AG08396 (cell line): Measurements from ENCODE around the gene YAF2.
"Not testable (repeated sequence)": the region's sequence is repeated elsewhere in the genome, so short reads cannot be mapped to it uniquely, and the experiment has no call there.

Experiments used
- DNase-seq: peaks from one replicate; pipeline ENCODE4 v3.0.0; 2012; ENCODE audit warnings: low spot score, mixed read lengths

The YAF2 gene

GRCh38 chr12:42255221-42255865, 17.3 kb upstream of the YAF2 start:
- DNase-seq: no peak

DNA sequence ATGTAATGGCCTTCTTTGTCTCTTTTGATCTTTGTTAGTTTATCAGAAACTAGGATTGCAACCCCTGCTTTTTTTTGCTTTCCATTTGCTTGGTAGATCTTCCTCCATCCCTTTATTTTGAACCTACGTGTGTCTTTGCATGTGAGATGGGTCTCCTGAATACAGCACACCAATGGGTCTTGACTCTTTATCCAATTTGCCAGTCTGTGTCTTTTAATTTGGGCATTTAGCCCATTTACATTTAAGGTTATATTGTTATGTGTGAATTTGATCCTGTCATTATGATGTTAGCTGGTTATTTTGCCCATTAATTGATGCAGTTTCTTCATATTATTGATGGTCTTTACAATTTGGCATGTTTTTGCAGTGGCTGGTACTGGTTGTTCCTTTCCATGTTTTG, 14.6 kb upstream of the YAF2 start:
- DNase-seq: not testable (repeated sequence)

DNA sequence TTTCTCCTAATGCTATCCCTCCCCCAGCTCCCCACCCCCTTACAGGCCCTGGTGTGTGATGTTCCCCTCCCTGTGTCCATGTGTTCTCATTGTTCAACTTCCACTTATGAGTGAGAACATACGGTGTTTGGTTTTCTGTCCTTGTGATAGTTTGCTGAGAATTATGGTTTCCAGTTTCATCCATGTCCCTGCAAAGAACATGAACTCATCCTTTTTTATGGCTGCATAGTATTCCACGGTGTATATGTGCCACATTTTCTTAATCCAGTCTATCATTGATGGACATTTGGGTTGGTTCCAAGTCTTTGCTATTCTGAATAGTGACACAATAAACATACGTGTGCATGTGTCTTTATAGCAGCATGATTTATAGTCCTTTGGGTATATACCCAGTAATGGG, 11.0 kb upstream of the YAF2 start:
- not testable (repeated sequence) for DNase-seq

DNA sequence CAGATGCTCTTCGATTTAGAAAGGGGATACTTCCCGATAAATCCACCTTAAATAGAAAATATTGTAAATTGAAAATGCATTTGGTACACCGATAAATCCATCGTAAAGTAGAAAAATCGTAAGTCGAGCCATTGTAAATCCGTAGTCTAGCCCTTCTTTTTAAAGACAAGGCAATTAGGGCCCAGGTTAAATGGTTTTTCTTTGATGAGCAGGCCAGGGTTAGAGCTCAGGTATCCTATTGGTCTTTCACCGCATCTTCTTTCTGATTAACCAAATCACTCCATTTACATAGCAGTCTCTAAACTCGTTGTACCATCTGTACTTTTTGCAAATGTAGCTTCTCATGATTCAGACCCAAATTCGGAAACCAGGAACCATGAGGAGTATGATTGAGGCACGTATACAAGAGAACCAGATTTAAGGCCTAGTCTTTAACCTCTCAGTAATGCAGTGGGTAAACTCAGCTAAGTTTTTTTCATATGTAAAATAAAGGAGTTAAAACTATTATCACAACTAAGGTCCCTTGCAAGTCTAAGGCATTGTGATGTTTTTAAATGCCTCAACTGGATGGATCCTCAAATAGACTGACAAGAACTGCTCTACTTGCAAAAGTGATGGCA, 2.2 kb upstream of the YAF2 start:
- no peak for DNase-seq

- DNase-seq: no peak
These were observed 202 bp downstream of the YAF2 start for GRCh38 chr12:42237853-42238239.

GRCh38 chr12:42237052-42237852, 796 bp downstream of the YAF2 start:
- peak; percentile 87 for DNase-seq

DNA sequence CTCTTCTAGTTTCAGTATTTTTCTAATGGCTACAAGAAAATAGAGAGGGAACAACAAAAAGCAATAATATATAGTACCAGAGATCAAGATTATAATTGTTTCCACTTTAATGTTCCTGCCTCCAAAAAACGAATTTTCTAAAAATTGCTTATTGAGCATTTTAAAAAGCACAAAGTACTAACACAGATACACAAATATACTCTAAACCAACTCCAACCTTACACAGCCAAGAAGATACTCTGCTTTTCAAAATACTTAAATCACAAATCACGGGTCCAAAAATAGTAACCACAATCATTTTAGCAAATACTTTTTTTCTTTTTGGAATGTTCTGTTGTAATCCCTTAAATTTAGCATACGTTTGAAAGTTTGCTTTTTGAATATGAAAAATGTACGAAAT, 2.0 kb downstream of the YAF2 start:
- DNase-seq: no peak

GRCh38 chr12:42235426-42235825, 2.6 kb downstream of the YAF2 start:
- DNase-seq: no peak

DNA sequence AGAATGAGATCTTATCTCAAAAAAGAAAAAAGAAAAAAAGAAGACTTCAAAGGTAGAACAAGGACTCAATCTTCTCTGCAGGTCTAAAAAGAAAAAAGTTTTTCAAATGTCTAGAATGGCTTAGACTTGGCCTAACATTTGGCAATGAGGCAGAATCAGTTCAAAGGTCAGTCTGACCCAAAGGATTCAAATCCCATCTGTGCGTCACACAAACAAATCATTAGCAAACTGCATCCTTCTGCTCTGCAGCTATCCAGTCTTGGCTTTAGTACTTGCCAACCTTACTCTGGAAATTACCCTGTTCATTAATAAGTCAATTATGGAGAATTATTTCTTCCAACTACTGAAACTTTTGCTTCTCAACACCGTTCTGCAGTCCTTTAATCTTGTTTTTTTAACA, 3.1 kb downstream of the YAF2 start:
- DNase-seq: no peak

GRCh38 chr12:42227525-42227924, 10.5 kb downstream of the YAF2 start:
- DNase-seq: not testable (repeated sequence)

DNA sequence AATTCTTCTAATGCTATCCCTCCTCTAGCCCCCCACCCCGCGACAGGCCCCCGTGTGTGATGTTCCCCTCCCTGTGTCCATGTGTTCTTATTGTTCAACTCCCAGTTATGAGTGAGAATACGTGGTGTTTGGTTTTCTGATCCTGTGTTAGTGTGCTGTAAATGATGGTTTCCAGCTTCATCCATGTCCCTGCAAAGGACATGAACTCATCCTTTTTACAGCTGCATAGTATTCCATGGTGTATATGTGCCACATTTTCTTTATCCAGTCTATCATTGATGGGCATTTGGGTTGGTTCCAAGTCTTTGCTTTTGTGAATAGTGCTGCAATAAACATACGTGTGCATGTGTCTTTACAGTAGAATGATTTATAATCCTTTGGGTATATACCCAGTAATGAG, 13.5 kb downstream of the YAF2 start:
- not testable (repeated sequence) for DNase-seq

- DNase-seq: no peak
These were observed 15.3 kb downstream of the YAF2 start for GRCh38 chr12:42222724-42223123.

DNA sequence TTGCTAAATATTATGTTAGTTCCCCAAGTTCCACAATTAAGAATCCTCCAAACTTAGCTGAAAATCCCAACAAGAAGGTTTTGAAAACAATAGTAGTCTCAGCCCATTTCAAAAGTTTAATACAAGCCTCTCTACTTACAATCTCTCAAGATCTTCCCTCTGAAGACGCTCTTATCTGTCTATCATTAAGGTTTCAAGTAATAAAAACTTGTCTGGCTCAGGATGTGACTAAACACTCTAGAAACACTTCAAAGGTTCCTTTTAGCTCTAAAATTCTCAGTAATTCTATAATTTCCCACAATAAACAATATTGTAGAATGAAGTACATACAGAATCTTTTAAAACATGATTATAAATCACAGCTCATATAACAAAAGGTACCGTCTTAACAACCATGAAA, 16.3 kb downstream of the YAF2 start:
- DNase-seq: no peak

DNA sequence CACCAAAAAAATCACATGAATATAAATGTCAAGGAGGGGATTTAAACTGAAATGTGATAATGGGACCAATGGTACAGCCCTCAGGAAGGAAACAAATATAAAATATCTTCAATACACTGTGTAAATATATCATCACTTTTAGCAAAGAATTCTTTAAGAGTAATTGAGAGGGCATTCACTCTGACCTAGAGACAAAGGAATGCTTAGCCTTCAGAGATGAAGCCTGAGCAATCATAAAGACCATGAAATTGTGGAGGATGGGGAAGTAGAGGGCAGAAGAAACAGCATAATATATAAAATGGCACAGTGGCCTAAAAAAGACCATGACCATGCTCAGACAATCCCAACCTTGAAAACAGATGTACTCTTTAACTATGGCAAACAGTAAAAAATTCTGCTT, 20.4 kb downstream of the YAF2 start:
- DNase-seq: peak; percentile 30

DNA sequence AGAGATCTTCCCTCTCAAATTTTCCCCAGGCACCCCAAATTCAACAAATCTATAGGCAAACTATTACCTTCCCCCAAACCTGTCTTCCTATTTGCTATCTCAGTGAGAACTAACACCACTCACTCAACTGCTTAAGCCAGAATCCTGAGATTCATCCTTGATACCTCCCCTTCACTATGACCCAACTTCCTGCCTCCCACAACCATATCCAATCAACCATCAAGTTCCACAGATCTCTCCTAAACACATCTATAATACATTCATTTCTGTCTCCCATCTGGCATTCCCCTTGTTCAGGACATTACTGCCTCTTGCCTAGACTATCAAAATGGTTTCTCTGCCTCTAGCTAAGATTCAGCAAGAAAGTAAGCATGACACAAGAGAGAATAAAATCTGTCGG, 21.3 kb downstream of the YAF2 start:
- no peak for DNase-seq

GRCh38 chr12:42215759-42216158, 22.3 kb downstream of the YAF2 start:
- DNase-seq: not testable (repeated sequence)

DNA sequence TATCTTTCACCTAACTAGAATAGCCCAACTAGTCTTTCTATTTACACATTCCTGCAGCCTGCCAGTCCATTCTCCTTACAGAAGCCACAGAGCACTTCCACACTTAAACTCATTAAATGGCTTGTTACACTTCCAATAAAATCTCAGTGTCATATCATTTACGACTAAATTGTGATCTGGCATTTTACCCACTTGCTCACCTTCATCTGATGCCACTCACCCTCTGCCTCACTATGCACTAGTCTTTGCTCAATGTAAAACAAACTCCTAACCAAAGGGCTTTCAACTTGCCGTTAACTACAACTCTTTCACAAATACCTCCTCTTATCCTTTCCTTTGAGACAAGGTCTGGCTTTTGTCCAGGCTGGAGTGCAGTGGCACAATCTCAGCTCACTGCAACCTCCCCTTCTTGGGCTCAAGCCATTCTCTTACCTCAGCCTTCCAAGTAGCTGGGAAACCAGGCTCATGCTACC, 24.1 kb downstream of the YAF2 start:
- no peak for DNase-seq

DNA sequence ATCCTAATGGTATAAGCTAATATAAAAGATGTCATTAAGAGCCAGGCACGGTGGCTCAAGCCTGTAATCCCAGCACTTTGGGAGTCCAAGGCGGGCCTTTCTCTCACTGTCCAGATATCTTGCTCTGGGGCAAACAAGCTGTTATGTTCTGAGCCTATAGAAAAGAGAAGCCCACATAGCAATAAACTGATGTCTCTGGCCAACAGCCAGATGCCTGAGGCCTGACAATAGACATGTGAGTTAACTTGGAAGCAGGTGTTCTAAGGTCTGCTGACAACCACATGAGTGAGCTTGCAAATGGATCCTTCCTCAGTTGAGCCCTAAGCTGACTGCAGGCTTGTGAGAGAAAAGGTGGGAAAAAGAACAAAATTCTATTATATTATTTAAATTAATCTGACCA, 25.0 kb downstream of the YAF2 start:
- no peak for DNase-seq

DNA sequence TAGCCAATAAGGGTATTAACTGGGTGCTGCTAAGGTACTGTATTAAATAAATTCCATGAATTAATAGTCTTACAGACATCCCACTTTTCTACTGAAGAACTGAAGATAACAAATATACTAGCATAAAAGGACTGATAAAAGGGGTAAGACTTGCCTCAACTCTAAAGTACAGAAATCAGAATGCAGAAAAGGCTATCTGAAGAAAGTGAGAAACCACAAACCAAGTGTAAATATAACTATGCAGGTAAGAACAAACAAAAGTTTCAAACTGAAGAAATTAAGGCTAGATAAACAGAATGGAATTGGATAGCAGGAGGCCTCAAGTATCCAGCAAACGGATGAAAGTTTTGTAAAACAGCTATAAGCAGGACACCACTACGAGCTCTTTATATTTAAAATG, 29.5 kb downstream of the YAF2 start:
- no peak for DNase-seq

DNA sequence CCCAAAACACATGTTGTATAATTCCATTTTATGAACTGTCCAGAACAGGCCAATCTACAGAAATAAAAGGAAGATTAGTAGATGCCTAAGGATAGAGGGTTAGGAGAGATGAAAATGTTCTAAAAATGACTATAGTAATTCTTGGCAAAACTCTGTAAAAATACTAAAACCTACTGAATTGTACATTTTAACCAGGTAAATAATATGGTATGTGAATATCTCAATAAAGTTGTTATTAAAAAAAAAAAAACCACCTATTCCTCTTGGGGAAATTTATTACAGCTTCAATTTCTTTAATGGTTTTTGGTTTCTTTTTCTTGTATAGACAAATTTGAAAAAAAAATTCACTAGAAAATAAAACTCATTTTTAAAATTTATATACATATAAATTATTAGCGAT, 33.2 kb downstream of the YAF2 start:
- DNase-seq: no peak

DNA sequence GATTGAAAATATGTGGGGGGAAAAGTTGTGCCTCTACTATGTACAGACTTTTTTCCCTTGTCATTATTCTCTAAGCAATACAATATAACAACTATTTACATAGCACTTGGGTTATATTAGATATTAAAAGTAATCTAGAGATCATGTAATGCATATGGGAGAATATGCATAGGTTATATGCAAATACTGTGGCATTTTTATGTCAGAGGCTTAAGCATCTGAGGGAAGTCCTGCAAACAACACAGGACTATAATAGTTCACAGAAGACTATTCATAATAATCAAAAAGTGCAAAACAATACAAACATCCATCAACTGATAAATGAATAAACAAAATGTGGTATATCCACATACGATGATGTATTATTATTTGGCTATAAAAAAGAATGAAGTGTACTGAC, 33.7 kb downstream of the YAF2 start:
- DNase-seq: no peak

- DNase-seq: no peak
These were observed 37.0 kb downstream of the YAF2 start for GRCh38 chr12:42201063-42201462.

DNA sequence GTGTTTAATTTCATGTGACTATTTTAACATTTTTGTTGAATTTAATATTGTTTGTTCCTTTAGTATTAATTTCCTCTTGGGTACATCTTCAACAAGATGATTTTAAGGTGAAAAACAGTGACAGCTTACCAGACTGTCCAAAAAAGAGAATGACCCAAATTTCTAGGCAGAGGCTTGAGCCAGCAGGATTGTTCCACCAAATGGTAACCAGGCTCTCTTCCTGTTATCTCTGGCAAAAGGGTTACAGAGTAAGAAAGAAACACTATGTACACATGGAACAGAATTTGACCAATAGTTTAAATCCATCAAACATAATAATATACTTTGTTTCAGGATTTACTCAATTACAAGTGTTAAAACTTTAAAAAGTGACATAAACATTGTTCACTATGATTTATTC, 39.0 kb downstream of the YAF2 start:
- no peak for DNase-seq
